HG03103 (cell line): ENCODE measurements around the gene TMEM212.
"Not testable (repeated sequence)": the region's sequence is repeated elsewhere in the genome, so short reads cannot be mapped to it uniquely, and the experiment has no call there.

Experiments
- ATAC-seq: cut with Tn5 transposase; IDR thresholded peaks from one replicate; pipeline ENCODE4 v1.9.1; 2021; ENCODE audit warnings: low read depth; ENCODE audit not compliant: unreplicated experiment

The TMEM212 gene

DNA sequence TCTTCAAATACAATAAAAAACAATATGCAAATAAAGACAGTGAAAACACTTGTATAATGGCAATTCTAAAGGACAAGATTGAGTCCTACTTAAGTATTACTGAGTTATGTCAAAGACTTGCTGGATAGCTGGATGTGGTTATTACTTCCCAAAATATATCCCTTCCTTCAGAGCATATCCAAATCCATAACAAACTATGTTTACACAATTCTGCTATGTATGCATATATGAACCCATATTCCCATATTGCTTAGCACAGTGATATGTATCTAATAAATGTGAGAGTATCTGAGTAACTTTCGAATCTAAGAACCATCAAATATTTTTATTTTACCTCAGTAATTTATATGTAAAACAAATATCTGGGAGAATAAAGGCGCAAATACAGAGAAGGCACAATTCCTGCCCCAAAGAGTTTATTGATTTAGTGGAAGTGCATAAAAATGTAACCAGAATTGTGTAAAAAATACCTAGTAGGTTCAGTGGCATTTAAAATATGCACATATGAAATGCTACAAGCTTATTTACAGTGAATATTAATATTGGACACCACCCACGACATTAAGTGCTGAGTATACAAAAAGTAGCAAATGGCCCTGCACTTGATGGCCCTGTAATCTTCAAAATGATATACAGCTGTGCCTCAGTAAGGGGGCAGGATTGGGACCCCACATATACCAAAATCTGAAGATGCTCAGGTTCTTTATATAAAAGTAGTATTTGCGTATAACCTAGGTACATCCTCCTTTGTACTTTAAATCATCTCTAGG, 37.1 kb downstream of the TMEM212 start:
- ATAC-seq = no peak

DNA sequence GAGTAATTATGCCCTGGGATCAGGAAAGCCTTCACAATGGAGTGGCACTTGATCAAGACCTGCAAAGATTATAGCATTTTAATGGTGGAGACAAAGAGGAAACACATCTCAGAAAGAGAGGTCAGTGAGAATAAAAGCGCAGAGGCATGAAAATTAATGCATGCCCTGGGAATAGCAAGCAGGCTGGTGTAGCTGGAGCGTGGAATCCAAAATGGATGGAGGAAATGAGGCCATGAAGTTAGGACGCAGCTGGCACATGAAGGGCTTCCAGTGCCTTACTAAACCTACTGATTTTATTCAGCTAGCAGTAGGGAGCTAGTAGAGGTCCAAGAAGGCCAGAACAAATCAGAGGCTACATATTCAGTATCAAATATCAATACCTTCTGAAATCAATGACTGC, 38.1 kb downstream of the TMEM212 start:
- no peak for ATAC-seq

DNA sequence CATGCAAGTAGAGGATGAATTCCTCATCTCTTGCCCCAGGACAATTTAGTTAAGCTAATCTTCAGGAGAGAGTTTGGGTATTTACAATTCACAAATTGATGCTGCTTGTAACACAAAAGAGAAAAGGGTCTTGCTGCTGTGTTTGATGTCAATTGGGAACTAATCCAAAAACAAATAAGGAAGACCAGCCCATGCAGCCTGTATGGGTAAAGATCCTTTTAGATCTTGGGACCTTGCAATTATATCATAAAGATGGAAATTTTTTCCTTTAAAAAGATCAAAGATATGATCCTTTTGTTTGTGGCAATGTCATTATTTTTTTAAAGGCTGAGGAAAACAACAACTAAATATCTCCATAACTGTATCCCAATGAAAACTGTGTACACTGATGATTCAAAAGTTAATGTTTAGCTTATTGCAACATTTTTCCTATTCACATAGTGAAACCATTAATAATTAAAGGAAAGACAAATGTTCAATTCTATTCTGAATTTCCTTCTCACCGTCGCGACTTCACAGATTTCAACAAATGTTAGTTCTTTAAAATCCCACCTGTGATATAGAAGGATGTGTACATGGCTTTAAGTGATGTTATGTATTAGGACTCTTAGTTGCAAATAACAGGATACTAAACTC, 40.2 kb downstream of the TMEM212 start:
- no peak for ATAC-seq

DNA sequence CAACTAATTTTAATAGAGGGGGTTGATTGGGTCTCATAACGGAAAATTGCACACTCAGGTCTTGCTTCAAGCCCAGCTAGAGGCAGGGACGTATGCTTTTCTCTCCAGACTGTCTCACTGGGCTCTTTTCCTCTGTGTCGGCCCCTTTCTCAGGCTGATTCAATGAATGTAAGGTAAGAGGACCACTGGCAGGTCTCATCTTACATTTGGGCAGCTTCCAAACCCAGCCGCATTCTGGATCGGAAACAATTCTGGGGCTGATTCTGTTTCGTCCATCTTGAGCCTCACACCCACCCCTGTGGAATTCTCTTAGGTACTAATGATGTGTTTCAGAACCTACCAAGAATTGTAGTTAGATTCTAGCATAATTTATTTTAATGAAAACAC, 40.7 kb downstream of the TMEM212 start:
- no peak for ATAC-seq

DNA sequence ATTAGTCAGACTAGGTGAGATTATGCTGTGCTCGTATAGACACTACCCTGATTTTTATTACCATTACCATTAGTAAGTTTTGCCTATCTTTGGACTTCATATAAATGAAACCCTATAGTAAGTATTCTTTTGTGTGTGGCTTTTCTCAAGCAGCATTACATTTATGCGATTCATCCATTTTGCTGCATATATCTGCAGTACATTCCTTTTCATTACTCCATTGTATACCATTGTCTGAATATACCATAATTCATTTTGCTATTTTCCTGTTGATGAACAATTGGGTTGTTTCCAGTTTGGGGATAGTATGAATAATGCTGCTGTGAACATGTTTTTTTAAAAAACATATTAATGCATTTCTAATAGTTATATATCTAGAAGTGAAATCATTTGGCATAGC, 45.3 kb downstream of the TMEM212 start:
- ATAC-seq = no peak

DNA sequence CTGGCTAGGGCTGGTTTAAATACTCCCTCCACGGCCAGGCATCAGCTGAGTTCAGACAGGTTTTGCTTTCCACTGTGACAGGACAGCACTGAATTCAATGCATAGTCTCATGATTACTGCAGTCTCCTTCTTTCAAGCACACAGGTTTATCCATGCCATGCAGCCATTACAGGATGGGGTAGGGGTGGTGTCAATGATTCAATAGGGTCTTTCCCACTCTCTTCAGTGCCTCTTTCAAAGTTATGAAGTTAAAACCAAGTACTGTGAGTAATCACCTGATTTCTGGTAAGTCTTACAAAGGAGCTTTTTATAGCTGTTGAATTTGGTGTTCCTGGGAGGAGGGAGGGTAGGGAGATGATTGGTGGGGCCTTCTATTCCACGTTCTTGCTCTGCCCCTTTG, 47.2 kb downstream of the TMEM212 start:
- ATAC-seq = no peak

DNA sequence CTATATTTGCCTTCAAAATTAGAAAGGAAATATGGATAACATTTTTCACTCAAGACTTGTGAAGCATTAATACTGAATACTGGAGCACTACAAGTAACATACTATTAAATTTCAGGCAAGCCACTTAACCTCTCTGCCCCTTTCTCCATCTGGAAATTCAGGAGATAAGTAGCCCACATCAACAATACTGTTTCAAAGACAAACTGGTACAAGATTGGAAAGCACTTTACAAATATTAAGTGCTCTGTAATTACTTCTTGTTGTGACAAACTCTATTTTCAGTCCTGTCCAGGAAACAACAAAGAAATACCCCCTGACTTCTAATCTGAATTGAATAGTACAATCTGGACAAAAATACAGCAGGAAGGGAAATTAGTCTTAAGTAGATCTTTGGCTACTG, 49.3 kb downstream of the TMEM212 start:
- ATAC-seq = no peak

DNA sequence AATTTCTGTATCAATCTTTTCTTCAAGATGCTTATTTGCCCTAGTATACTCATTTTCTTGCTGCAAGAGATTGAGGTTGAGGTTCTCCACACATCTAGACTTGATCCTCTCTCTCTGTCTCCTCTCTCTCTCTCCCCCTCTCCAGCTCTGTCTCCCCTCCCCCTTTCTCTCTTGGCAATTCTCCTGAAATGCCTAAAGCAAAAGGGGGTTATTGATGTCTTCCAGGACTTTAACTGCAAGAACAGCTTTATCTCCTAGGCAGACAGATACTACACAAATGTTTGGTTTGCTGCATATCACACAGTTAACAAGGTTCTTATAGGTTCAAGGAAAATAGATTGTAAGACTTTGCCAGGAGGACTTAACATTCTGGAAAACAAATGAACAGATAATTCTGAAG, 52.1 kb downstream of the TMEM212 start:
- ATAC-seq = no peak

DNA sequence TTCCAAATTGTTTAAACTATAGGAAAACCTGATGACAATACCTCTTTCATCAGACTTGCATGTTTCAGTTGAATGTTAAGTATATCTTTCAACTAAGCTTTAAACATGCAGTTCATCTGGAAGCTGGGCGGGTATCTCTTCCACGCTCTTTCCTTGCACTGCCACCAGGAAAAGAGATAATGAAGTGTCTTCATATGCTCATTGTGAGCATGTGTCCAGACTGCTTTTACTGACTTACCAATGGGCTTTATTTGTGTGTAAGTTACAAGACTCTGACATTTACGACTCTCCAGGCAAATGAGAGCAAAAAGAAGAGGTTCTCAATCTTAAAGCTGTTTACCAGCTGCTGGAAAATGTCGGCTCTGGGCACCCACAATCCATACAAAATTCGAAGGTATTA, 52.8 kb downstream of the TMEM212 start:
- no peak for ATAC-seq

DNA sequence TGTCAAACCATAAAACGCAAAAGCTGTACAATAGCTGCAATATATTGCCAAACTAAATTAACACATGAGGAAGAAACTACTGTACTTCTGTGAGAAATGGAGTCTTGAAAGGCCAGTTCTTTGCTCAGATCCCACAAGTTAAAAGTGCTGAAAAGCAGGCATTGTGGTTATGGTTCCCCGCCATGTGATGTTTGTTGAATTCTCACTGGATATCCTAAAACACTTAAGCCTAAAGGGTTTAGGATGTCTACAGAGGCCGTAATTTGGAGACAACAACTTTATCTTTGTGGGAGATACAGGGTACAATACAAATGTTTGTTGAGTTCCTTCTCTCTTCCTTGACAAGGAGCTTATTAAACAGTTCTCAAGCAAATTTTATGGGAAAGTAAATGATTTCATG, 53.2 kb downstream of the TMEM212 start:
- no peak for ATAC-seq

DNA sequence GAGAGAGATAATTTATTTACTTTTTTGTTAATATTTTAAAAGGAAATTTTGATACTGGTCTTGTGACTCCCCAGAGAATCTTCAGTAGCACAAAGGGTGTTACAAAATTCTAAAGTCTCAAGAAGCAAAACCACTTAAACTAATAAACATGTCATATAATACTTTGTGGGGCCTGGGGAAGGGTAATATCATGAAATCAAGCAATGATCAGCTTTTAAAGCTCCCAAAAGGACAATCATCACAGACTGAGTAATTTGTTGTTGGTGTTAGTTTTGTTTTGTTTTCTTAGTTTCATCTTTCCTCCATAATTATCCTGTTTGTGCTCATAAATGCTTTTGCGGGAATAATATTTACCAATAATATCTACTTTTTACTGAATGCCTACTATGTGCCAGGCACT, 55.0 kb downstream of the TMEM212 start:
- no peak for ATAC-seq

DNA sequence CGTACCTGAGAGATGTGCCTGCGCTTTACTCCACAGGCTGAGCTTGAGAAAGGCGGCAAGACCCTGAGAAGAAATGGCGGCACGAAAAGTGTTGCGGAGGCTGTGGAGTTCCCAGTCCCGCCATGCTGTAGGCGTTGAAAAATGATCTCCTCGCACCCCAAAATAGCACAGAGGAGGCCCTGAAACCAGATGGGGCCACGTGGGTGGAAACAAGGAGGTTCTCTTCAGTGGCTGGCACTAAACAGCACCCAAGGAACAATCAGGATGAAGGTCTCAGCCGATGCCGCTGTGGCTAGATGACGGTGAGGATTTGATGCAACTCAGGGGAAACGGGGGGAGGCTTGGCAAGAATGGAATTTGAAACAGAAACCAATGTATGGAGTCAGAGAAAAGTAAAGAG, 57.3 kb downstream of the TMEM212 start:
- ATAC-seq = no peak

DNA sequence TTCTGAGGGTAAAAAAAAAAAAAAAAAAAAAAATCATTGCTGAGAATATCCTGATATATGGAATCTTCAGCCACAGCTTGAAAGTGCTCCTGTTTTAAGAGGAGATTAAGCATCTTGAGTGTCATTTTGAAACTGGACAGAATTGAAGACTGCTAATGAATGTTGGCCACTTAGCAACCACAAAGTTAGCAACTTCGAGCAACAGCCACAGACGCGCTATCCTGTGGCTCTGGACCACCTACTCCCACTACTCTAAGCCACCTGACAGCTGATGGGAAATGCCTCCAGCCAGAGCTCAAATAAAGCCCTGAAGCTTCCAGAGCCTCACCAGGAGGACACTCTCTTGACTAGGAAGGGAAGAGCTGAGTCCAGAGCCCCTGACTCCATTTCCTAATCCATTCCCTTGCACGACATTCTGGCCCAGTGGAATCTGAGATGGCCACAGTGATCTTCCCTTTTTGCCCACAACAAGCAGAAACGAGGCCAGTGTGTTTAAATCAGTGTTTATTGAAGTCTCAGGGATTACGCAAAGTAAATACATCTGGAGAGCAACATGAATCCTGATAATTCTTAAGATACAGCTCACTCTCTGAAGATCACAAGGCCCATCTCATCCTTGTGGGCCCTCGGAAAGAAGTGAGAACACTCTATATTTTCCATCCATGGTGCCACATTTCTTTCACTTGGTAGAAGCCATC, 58.6 kb downstream of the TMEM212 start:
- no peak for ATAC-seq

DNA sequence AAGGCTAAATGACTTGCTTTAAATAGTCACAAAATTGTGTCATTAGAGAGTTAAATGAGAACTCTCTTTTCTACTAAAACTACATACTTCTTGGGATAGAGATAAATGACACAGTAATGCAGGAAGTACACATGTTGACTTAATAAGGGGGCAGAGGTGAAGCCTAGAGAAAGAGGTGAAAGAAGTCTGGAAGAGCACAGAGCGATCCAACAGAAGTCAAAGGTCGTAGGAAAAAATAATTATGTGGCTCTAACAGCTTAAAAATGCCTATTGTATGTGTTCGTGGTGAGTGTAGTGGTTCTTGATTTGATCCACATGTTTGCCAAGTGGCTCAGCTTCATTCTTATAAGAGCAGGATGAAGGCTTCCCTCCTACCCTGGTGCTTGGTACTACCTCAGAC, 61.7 kb downstream of the TMEM212 start:
- ATAC-seq = no peak

DNA sequence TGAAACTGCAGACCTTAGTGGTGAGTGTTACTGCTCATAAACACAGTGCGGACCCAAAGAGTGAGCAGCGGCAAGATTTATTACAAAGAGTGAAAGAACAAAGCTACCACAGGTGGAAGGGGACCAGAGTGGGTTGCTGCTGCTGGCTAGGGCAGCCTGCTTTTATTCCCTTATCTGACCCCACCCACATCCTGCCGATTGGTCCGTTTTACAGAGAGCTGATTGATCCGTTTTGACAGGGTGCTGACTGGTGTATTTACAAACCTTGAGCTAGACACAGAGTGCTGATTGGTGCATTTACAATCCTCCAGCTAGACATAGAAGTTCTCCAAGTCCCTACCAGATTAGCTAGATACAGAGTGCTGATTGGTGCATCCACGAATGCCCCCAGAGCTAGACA, 63.4 kb downstream of the TMEM212 start:
- not testable (repeated sequence) for ATAC-seq

DNA sequence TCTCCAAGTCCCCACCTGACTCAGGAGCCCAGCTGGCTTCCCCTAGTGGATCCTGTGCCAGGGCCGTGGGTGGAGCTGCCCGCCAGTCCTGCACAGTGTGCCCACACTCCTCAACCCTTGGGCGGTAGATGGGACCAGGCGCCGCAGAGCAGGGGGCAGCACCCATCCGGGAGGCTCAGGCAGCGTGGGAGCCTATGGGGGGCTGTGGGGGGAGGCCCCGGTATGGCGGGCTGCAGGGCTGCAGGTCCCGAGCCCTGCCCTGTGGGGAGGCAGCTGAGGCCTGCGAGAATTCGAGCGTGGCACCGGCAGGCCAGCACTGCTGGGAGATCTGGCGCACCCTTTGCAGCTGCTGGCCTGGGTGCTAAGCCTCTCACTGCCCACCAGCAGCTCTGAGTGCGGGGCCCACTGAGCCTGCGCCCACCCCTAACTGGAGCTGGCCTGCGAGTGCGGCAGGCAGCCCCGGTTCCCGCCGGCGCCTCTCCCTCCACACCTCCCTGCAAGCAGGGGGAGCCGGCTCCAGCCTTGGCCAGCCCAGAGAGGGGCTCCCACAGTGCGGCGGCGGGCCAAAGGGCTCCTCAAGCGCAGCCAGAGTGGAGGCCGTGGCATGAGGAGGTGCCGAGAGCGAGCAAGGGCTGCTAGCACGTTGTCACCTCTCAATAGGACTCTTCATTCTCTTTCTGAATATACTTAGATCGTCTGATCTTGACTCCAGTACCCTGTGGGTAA, 64.0 kb downstream of the TMEM212 start:
- no peak for ATAC-seq

DNA sequence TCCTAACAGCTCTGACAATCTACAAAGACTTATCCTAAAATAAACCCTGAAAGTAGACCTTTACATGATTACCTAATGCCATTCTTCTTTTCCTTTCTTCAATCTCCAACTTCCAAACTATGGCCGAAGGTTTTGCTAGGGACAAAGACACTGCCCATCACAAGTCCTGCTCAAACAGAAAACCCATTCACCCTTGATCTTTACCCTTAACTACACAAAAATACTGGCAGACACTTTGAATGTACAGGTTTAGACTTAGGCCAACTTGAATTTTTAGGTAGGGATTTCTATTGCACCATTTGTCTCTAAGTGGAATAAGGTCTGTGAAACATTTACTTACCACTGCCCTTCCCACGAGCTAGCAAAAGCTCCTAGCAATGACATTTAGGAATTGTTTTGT, 64.6 kb downstream of the TMEM212 start:
- no peak for ATAC-seq

DNA sequence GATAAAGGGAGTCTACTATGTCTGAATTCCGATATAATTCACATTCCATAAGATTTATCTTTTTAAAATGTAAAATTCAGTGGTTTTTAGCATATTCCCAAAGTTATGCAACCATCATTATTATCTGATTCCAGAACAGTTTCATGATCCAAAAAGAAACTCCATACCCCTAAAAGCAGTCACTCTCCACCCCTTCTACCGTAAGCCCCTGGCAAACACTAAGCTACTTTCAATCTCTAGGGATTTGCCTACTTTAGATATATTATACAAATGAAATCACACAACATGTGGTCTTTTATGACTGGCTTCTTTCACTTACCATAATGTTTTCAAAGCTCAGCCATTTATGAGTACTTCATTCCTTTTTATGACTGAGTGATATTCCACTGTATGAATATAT, 65.6 kb downstream of the TMEM212 start:
- ATAC-seq = no peak
